GM20000 (cell line): ENCODE results near the gene LRIG2.
"Not testable (repeated sequence)": the region's sequence is repeated elsewhere in the genome, so short reads cannot be mapped to it uniquely, and the experiment has no call there.

Source experiments
- DNase-seq: peaks from one replicate; pipeline ENCODE4 v3.0.0; 2012; ENCODE audit warnings: low spot score
- TF ChIP-seq, protein P1 (sequence below): IDR thresholded peaks from 2 replicates; pipeline ENCODE4 v1.5.1; 2012; ENCODE audit warnings: mild to moderate bottlenecking, control low read depth; ENCODE audit errors: extremely low read depth, missing control alignments

The LRIG2 gene

GRCh38 chr1:113140588-113141446 lies 67.8 kb downstream of the LRIG2 start:
- peak; percentile 68 for DNase-seq
- TF ChIP-seq, protein P1, sequence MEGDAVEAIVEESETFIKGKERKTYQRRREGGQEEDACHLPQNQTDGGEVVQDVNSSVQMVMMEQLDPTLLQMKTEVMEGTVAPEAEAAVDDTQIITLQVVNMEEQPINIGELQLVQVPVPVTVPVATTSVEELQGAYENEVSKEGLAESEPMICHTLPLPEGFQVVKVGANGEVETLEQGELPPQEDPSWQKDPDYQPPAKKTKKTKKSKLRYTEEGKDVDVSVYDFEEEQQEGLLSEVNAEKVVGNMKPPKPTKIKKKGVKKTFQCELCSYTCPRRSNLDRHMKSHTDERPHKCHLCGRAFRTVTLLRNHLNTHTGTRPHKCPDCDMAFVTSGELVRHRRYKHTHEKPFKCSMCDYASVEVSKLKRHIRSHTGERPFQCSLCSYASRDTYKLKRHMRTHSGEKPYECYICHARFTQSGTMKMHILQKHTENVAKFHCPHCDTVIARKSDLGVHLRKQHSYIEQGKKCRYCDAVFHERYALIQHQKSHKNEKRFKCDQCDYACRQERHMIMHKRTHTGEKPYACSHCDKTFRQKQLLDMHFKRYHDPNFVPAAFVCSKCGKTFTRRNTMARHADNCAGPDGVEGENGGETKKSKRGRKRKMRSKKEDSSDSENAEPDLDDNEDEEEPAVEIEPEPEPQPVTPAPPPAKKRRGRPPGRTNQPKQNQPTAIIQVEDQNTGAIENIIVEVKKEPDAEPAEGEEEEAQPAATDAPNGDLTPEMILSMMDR = peak; percentile 80

GRCh38 chr1:113141650-113142473 lies 68.9 kb downstream of the LRIG2 start:
- TF ChIP-seq, protein P1 = no peak
- no peak for DNase-seq

GRCh38 chr1:113142791-113143190 lies 69.8 kb downstream of the LRIG2 start:
- no peak for DNase-seq
- TF ChIP-seq, protein P1 = no peak

GRCh38 chr1:113146242-113147072 lies 73.5 kb downstream of the LRIG2 start:
- no peak for DNase-seq
- TF ChIP-seq, protein P1 = no peak

DNA sequence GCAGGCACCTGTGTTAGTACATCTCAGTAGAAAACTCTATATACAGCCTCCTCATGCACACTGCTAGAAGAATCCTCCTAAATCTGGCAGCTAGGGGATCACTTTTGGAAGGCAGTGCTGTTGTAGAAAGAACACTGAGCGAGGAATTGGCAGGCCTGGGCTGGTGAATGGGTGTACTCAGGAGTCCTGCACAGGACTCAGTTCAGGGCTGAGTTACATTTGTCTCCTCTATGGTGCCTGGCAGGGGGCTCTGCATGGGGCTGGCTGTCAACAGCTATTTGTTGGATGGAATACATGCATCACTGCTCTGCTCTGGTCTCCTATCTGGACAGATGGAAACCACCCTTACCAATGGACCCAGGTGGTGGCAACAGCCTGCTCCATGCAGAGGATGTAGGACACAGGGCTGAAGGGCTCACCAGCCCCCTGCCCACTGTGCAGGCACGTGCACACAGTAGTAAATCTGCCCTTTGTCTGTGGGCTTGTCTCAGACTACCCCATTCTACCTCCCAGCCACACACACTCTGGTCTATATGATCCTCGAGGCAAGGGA lies 74.2 kb downstream of the LRIG2 start:
- no peak for DNase-seq
- TF ChIP-seq, protein P1 = no peak

DNA sequence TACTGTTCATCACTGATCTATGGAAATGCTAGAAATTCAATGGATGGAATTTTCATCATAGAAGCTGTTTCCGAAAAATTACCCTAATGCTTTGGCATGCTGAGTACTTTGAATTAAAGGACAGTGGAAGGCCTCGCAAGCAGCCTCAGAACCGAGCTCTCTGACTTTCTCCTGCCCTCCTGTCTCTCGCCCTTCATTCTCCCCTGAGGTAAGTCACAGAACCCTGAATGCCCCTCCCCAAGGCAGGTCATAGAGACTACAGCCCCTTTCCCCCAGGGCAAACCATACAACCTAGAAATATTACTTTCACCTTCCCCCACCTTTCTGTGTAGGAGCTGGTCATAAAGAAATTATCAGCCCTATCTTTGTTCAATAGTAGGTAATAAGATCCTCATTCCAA lies 74.8 kb downstream of the LRIG2 start:
- DNase-seq = no peak
- TF ChIP-seq, protein P1 = no peak

- DNase-seq = not testable (repeated sequence)
Measured at GRCh38 chr1:113150494-113150893, 77.5 kb downstream of the LRIG2 start.
